HepG2 (cell line): Measurements from ENCODE around the gene CPN1. TPM values are rescaled to one million over a fixed set of nuclear protein-coding genes. Genes with fewer than 3 reads are reported as not detected.
A peak's percentile ranks its signal among the peaks of the same experiment; 100 is the strongest.

ENCODE experiments used
- FOSL2 ChIP-seq: sonication (generic); formaldehyde crosslinking; IDR thresholded peaks from 2 replicates; pipeline ENCODE4 v1.4.0; 2020; ENCODE audit warnings: missing genetic modification reagents
- FOXO1 ChIP-seq: sonication (generic); formaldehyde crosslinking; IDR thresholded peaks from 2 replicates; pipeline ENCODE4 v1.4.0; 2020; ENCODE audit warnings: missing genetic modification reagents
- KAT2B ChIP-seq: fragments of 150-350 bp; IDR thresholded peaks from 2 replicates; pipeline ENCODE4 v1.6.1; 2014; ENCODE audit warnings: low read depth, low read length, borderline replicate concordance
- KLF16 ChIP-seq, 2 experiments: sonication (generic) in 1 of 2; formaldehyde crosslinking in 1 of 2; IDR thresholded peaks; 2 replicates each; pipeline versions ENCODE4 v1.6.1 to v1.8.0; 2016 to 2023; ENCODE audit warnings: missing genetic modification reagents in 2 of 2, missing compliant biosample characterization in 1 of 2
- MXI1 ChIP-seq: IDR thresholded peaks from 3 replicates; pipeline ENCODE4 v1.6.1; 2012; ENCODE audit warnings: low read depth, low read length, inconsistent platforms, borderline replicate concordance
- SMAD1 ChIP-seq: sonication (generic); formaldehyde crosslinking; IDR thresholded peaks from 2 replicates; pipeline ENCODE4 v1.4.0; 2020; ENCODE audit warnings: missing genetic modification reagents, low read depth, mild to moderate bottlenecking, borderline replicate concordance
- ZMYM4 ChIP-seq: sonication (generic); formaldehyde crosslinking; IDR thresholded peaks from 2 replicates; pipeline ENCODE4 v1.8.1; 2023; ENCODE audit warnings: mild to moderate bottlenecking, missing genetic modification reagents
- ZNF30 ChIP-seq: sonication (generic); formaldehyde crosslinking; IDR thresholded peaks from 2 replicates; pipeline ENCODE4 v1.5.0; 2020; ENCODE audit warnings: mild to moderate bottlenecking, missing genetic modification reagents
- ZNF335 ChIP-seq: sonication (generic); formaldehyde crosslinking; IDR thresholded peaks from 2 replicates; pipeline ENCODE4 v1.4.0; 2020; ENCODE audit warnings: missing genetic modification reagents
- ZNF460 ChIP-seq: sonication (generic); formaldehyde crosslinking; IDR thresholded peaks from 2 replicates; pipeline ENCODE4 v1.5.1; 2020; ENCODE audit warnings: missing genetic modification reagents, mild to moderate bottlenecking, borderline replicate concordance
- ZNF577 ChIP-seq: sonication (generic); formaldehyde crosslinking; IDR thresholded peaks from 2 replicates; pipeline ENCODE4 v1.4.0; 2020; ENCODE audit warnings: mild to moderate bottlenecking, low read depth, missing genetic modification reagents, borderline replicate concordance
- ZNF644 ChIP-seq: IDR thresholded peaks from 2 replicates; pipeline ENCODE4 v1.6.1; 2016; ENCODE audit warnings: low read depth
- polyA plus RNA-seq, 8 experiments: library from polyadenylated mRNA; depleted of rRNA in 3 of 8; stranded (reverse) in 7 of 8; unstranded in 1 of 8; fragments of >200 nt; fragmentation: Illumina TruSeq in 4 of 8; extraction: Trizol in 4 of 8; gene quantifications; 2 replicates each; pipeline versions ENCODE4 v1.2.1 to v1.2.3, GENCODE V29; 2011 to 2016; ENCODE audit warnings: low read depth in 4 of 8, missing spikeins in 1 of 8, mixed read lengths in 1 of 8; ENCODE audit not compliant: insufficient read depth in 1 of 8
- total RNA-seq, 5 experiments: library from RNA; depleted of rRNA; stranded (reverse); fragments of >200 nt; fragmentation: Illumina TruSeq; extraction: Trizol; gene quantifications; 2 replicates each; pipeline ENCODE4 v1.2.3, GENCODE V29; 2016; ENCODE audit warnings: low read depth in 1 of 5
- TF ChIP-seq, protein P1 (sequence below), 2 experiments: fragments of 450-650 bp in 1 of 2; sonication (generic) in 1 of 2; formaldehyde crosslinking in 1 of 2; IDR thresholded peaks; 2 replicates each; pipeline versions ENCODE4 v1.6.1 to v1.8.0; 2016 to 2022; ENCODE audit warnings: antibody characterized with exemption in 1 of 2, mild to moderate bottlenecking in 1 of 2, missing genetic modification reagents in 1 of 2
- TF ChIP-seq, protein P2 (sequence below): IDR thresholded peaks from 2 replicates; pipeline ENCODE4 v1.6.1; 2016; ENCODE audit warnings: missing genetic modification reagents, missing compliant biosample characterization
- TF ChIP-seq, protein P3 (sequence below): IDR thresholded peaks from 2 replicates; pipeline ENCODE4 v1.6.1; 2016; ENCODE audit warnings: low read depth, borderline replicate concordance
- TF ChIP-seq, protein P4 (sequence below): IDR thresholded peaks from 2 replicates; pipeline ENCODE4 v1.6.1; 2018; ENCODE audit warnings: missing genetic modification reagents, mild to moderate bottlenecking, missing compliant biosample characterization

The CPN1 gene
- total and polyA plus RNA-seq, 2 of the 13 experiments (the other 11 are each of a cell fraction or from before 2014, with no cell fraction given): 17.3 to 35.1 TPM

DNA sequence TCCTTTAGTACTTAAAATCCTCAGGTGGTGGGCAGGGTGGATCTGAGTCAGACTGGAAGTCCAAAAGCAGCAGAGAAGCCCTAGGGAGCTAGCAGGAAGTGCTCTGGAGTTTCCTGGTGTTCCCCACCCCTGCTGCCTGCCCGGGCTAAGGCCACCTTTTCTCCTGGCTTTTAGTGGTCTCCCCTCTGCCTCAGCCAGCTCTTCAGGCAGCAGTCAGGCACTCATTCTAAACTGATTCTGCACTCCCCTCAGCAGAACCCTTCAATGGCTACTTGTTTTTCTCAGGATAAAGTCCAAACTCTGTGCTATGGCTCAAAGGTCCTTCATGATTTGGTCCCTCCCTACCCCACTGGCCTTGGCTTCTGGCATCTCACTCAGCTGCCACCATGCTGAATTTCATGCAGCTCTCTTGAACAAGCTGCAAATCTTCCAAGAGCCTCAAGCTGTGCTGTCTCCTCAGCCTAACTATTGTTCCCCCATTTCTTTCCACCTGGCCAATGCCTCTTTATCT lies 43.1 kb downstream of the CPN1 start (continued):
- TF ChIP-seq ZNF335 (CRISPR knock-in tag) (peak; percentile 64; the same call in 1 of the 2 replicates), ZNF460 (CRISPR knock-in tag) (no peak), ZNF577 (CRISPR knock-in tag) (no peak), KLF16 (CRISPR knock-in tag; IDR thresholded peaks at IDR 0.05) (no peak), FOXO1 (peak; percentile 71), KAT2B (no peak), MXI1 (no peak), SMAD1 (no peak), ZNF30 (CRISPR knock-in tag) (no peak), ZMYM4 (CRISPR knock-in tag) (peak; percentile 79), ZNF644 (peak; percentile 99), FOSL2 (CRISPR knock-in tag) (0 out of 2 replicates have a peak, but pooled peaks have one; percentile 11)
- TF ChIP-seq, protein P1, sequence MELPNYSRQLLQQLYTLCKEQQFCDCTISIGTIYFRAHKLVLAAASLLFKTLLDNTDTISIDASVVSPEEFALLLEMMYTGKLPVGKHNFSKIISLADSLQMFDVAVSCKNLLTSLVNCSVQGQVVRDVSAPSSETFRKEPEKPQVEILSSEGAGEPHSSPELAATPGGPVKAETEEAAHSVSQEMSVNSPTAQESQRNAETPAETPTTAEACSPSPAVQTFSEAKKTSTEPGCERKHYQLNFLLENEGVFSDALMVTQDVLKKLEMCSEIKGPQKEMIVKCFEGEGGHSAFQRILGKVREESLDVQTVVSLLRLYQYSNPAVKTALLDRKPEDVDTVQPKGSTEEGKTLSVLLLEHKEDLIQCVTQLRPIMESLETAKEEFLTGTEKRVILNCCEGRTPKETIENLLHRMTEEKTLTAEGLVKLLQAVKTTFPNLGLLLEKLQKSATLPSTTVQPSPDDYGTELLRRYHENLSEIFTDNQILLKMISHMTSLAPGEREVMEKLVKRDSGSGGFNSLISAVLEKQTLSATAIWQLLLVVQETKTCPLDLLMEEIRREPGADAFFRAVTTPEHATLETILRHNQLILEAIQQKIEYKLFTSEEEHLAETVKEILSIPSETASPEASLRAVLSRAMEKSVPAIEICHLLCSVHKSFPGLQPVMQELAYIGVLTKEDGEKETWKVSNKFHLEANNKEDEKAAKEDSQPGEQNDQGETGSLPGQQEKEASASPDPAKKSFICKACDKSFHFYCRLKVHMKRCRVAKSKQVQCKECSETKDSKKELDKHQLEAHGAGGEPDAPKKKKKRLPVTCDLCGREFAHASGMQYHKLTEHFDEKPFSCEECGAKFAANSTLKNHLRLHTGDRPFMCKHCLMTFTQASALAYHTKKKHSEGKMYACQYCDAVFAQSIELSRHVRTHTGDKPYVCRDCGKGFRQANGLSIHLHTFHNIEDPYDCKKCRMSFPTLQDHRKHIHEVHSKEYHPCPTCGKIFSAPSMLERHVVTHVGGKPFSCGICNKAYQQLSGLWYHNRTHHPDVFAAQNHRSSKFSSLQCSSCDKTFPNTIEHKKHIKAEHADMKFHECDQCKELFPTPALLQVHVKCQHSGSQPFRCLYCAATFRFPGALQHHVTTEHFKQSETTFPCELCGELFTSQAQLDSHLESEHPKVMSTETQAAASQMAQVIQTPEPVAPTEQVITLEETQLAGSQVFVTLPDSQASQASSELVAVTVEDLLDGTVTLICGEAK (IDR thresholded peaks at IDR 0.05): no peak
- TF ChIP-seq, protein P1 (CRISPR knock-in tag; IDR thresholded peaks at IDR 0.05): no peak
- TF ChIP-seq, protein P2, sequence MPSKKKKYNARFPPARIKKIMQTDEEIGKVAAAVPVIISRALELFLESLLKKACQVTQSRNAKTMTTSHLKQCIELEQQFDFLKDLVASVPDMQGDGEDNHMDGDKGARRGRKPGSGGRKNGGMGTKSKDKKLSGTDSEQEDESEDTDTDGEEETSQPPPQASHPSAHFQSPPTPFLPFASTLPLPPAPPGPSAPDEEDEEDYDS: peak; percentile 33; the same call in 1 of the 2 replicates
- TF ChIP-seq, protein P3, sequence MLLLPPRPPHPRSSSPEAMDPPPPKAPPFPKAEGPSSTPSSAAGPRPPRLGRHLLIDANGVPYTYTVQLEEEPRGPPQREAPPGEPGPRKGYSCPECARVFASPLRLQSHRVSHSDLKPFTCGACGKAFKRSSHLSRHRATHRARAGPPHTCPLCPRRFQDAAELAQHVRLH (CRISPR knock-in tag): no peak
- TF ChIP-seq, protein P4, sequence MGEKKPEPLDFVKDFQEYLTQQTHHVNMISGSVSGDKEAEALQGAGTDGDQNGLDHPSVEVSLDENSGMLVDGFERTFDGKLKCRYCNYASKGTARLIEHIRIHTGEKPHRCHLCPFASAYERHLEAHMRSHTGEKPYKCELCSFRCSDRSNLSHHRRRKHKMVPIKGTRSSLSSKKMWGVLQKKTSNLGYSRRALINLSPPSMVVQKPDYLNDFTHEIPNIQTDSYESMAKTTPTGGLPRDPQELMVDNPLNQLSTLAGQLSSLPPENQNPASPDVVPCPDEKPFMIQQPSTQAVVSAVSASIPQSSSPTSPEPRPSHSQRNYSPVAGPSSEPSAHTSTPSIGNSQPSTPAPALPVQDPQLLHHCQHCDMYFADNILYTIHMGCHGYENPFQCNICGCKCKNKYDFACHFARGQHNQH (CRISPR knock-in tag): no peak
